ENCODE results near the gene STXBP4. TPM values are rescaled to one million over a fixed set of nuclear protein-coding genes. Genes with fewer than 3 reads are reported as not detected.

STXBP4 gene
- polyA plus RNA-seq, 3 donors: 0.61 to 8.5 (median 1.5) TPM

DNA sequence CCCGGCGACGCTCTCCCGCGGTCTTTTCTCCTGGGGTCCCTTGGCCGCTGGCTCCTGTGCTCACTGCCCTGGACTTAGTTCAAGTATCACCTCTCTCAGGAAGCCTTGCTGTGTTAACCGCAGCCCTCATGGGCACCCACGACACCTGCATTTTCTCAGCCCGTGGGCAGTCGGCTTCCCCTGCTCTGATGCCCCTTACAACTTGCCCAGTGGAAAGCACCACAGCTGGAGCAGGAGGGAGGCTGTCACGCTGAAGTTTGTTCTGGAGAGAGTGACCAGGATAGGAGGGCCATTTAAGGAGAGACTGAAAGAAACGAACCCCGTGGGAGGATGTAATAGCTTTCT is 395 bp downstream of the STXBP4 start:
- no peak overlapping the region for H3K27ac ChIP-seq (ENCODE audit: low read depth, low read length)
- 0 to 2% (median 1%) methylated on average over 13 of the region's 13 CpGs for WGBS, 3 donors

DNA sequence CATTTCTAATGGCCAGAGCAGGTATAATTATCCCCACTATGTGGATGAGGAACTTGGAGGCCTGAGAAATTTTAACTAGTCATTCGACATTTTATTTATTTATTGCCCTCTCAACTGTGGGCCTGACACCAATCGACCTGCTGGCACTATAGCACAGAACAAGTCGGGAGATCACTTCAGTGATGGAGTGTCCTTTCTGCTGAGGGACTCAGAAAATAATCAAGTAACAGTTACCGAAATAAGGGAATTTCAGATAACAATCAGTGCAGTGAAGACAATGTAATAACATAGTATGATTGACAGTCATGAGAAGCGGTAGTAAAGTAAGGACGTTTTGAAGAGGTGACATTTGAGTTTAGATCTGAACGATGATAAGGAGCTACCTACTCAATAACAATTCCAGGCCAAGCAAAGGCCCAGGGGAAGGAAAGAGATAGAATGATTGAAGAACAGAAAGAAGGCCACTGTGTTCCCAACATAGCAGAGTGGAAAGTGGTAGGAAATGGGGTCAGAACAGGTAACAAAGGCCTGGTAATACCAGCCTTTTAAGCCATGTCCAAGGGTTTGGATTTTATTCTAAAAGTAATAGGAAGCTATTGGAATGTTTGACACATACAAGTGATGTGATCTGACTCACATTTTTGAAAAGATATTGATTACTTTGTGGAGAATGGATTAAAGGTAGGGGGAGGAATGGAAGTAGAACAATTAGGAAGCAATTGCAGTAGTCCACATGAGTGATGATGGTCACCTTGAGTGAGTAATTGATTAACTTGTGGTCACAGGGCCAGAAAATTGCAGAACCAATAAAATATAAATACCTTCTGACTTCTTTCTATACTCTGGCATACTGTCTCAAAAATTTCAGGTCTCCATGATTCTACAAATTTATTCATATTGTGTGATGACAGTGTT is 1.4 kb downstream of the STXBP4 start:
- 27 to 51% (median 48%) methylated on average over 7 of the region's 7 CpGs for WGBS, 3 donors
- H3K27ac ChIP-seq (ENCODE audit: low read depth, low read length): no peak overlapping the region

DNA sequence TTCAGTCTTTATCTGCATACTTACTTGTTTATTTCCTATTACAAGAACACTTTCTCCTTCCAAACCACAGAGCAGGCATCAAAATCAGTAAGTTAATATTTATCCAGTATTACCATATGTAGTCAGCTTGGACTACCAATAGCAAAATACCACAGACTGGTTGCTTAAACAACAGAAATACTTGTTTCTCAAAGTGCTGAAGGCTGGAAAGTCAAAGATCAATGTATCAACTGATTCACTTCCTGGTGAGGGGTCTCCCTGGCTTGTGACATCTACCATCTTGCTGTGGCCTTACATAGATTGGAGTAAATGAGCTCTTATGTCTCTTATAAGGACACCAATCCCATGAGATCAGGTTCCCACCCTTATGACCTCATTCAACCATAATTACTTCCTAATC is 2.6 kb downstream of the STXBP4 start:
- H3K27ac ChIP-seq (ENCODE audit: low read depth, low read length): no peak overlapping the region

DNA sequence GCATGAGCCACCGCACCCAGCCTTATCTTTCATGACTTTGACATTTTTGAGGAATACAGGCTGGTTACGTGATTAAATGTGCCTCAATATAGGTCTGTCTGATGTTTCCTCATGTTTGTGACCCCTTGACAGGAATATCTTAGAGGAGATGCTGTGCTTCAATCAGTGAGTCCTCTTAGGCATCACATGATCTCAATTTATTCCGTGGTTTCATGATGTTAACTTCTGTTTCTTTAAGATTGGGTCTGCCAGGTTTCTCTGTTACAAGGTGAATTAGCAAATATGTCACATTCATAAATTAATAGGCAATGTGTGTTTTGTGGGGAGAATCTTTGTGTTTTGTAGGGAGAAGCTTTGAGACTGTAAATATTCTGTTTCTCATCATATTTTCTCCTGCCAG is 3.3 kb downstream of the STXBP4 start:
- WGBS, 3 donors: 82 to 92% (median 92%) methylated on average over 3 of the region's 3 CpGs
- no peak overlapping the region for H3K27ac ChIP-seq (ENCODE audit: low read depth, low read length)

DNA sequence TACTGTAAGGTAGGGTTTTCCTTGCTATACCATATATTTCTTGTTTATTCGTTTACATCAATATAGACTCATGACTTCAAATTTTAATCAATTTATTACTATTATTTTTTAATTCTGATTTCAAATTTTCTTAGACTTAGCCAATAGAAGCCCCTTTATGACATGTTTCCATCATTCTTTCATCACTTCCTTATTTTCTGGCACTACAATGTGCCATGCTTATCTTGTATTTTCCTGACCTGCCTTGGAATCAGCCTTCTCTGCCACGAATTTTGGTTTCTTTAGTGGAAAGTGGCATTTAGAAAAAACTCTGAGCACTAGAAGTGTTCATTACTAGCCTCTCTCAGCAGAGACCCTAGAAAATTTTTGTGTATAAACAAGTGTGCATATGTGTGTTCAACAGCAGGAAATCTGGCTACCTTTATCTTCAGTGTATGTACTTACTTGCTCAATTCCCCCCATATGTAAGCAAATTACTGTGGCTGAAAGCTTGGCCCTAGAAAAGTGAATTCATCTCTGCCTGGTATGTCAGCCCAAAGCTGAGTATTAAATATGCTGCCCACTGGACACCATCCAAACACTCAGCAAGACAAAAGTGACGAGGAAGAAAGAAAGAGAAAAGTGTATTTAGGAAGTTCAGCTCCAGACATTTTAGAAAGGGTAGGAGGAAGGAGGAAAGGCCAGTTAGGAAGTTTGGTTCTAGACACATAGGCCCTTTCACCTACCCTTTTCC is 4.0 kb downstream of the STXBP4 start:
- 76 to 78% (median 76%) methylated on average over 3 of the region's 3 CpGs for WGBS, 3 donors
- H3K27ac ChIP-seq (ENCODE audit: low read depth, low read length): no peak overlapping the region

DNA sequence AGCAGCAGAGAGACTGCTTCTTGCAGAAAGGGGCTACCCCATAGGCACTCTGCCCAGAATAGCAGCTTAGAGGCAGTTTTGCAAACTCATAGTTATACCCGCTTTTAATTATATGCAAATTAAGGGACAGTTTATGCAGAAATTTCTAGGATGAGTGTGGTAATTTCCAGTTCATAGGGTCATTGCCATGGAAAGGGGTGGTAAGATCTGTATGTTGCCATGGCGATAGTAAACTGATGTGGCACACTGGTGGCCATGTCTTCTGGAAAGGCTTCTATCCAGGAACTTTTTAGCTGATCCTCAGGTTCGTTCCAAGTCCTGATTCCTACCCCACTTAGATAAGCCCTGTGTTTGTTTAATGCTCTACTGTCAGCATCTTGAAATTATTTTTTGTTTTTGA is 6.2 kb downstream of the STXBP4 start:
- 84 to 97% (median 90%) methylated on average over 3 of the region's 3 CpGs for WGBS, 3 donors
- no peak overlapping the region for H3K27ac ChIP-seq (ENCODE audit: low read depth, low read length)

DNA sequence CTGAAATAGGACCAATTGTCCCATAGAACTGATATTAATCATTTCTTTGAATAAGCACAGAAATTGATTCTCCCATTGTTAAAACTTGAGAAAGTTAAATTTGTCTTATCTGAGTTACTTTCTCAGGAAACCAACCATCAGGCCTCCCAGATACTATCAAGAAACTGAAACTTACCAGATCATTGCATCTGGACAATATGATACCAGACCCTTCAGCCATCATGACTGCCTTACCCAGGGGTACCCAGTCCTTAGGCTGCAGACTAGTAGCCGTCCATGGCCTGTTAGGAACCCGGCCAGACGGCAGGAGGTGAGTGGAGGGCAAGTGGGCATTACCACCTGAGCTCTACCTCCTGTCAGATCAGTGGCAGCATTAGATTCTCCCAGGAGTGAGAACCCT is 7.8 kb downstream of the STXBP4 start:
- 85 to 90% (median 89%) methylated on average over 3 of the region's 3 CpGs for WGBS, 3 donors
- H3K27ac ChIP-seq (ENCODE audit: low read depth, low read length): no peak overlapping the region

DNA sequence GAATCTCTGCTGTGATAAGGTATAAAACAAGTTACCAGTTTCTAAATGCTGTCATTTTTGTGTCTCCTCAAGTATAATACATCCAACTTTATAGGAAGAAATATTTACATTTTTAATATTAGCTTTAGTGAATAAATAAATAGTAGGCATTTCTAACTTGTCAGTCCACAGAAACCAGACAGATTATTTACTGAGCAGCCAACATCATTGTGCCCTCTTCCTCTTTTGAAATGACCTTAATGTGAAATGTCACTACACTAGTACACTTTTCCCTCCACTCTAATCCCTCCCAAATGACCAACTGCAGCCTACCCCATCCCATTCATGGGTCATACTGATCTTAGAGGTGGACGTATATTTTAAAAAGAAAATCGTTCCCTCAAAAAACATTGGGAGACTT is 9.2 kb downstream of the STXBP4 start:
- 84 to 94% (median 93%) methylated on average over 2 of the region's 2 CpGs for WGBS, 3 donors
- H3K27ac ChIP-seq (ENCODE audit: low read depth, low read length): no peak overlapping the region

DNA sequence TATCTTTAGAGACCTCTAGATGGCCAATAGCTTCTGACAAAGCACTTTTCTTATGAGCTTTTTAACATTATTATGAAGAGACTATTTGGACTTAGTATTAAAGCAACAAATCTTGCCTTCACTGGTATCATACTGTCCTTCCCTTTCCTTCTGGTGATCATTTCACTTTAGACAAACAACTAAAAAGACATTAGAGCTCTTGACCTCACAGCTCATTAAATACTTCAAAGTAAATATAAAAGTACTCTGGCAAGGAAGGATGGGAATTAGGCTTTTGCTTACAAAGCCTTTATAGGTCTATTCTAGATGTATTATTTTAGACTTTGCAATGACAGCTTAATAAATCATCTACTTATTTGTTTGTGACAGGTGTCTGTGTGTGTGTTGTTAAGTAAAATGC is 11.1 kb downstream of the STXBP4 start:
- H3K27ac ChIP-seq (ENCODE audit: low read depth, low read length): no peak overlapping the region

DNA sequence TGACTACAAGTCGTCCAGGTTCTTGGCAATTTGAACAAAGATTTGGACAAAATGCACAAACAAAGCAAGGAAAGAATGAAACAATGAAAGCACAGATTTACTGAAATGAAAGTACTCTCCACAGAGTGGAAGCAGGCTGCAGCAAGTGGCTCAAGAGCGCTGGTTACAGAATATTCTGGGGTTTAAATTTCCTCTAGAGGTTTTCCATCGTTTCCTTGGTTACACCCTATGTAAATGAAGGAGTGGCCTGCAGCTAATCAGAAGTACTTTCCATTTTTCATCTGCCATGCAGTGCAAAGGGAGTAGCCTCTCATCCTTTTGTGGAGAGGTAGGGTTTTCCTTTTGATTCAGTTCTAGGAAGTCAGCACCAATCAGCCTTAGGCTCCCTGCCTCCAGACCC is 11.8 kb downstream of the STXBP4 start:
- WGBS, 3 donors: 57 to 94% (median 65%) methylated on average over 3 of the region's 3 CpGs

DNA sequence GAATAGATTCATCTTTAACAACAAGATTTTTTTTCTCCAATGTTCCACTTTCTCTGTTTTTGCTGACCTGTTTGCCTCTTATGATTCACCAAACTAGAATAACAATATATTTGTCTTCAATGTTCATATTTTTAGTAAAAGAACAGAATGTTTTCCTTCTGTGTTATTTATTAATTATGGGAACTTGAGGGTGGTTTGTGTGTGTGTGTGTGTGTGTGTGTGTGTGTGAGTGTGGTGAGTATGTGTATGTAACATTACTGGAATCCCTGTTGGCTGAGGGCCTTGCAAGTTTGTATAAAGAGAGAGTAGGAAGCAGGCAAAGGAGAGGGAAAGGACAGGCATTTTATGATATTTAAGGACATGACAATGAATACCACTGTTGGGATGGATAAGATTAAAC is 13.8 kb downstream of the STXBP4 start:
- H3K27ac ChIP-seq (ENCODE audit: low read depth, low read length): no peak overlapping the region

More for the DNA sequence above, 11.8 kb downstream of the STXBP4 start:
- H3K27ac ChIP-seq (ENCODE audit: low read depth, low read length): no peak overlapping the region

DNA sequence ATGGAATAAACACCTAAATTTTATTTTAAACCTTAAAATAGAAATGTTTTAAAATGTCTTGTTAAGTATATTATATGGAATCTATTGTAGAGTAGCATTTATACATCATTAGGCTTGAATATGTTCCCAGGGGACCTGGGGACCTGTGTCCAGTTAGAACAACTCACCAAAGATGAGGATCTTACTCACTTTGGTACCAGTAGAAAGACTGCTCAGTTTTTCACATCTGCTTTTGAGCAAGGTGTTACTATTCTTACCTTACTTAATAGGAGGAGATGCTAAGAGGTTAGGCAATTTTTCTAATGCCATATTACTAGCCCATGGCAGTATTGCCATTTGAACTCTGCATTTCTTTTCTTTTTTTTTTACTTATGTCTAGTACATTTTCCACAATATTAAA is 14.7 kb downstream of the STXBP4 start:
- H3K27ac ChIP-seq (ENCODE audit: low read depth, low read length): no peak overlapping the region

DNA sequence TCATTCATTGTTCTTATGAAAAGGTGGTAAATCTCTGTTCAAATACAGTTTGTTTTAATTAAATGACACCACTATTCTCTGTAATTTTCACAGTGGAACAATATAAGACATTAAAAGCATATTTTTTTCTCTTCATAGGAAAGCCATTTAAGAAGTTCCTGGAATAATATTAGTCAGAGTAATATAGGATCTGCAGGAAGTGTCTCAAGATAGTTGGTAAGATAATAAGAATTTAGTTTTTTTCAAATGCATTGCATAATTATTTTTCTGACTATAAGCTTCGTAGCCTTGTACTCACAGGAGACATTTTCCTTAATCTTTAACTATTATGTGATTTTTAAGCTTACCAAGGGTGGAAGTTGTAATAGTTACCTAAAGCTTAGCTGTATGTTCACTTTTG is 16.9 kb downstream of the STXBP4 start:
- H3K27ac ChIP-seq (ENCODE audit: low read depth, low read length): no peak overlapping the region
- WGBS, 3 donors: 59 to 92% (median 68%) methylated on average over 1 of the region's 1 CpG

DNA sequence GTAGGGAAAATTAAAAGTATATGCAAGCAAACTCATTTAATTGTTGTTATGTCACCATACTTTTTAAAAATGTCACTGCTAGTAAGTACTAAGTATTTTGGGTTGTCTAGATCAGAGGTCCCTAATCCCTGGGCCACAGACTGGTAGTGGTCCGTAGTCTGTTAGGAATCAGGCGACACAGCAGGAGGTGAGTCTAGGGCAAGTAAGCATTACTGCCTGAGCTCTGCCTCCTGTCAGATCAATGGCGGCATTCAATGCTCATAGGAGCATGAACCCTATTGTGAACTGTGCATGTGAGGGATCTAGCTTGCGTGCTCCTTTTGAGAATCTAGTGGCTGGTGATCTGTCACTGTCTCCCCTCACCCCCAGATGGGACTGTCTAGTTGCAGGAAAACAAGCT is 21.6 kb downstream of the STXBP4 start:
- H3K27ac ChIP-seq (ENCODE audit: low read depth, low read length): no peak overlapping the region
- 95 to 98% (median 97%) methylated on average over 4 of the region's 4 CpGs for WGBS, 3 donors

DNA sequence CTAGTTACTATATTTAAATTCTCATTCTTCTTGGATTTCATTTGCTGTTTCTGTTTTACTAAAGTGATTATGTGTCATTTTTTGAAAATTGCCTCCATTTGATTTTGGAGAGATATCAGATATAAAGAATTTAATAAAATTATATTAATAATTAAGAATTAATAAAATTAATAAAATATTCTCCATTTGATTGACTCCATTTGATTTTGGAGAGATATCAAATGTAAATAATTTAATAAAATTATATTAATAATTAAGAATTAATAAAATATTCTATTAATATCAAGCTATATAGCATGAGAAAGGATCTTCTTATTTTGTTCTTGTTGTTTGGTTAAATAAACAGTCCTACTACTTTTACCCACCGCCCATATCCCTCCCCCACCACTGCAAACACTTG is 23.0 kb downstream of the STXBP4 start:
- 84 to 93% (median 90%) methylated on average over 1 of the region's 1 CpG for WGBS, 3 donors
- no peak overlapping the region for H3K27ac ChIP-seq (ENCODE audit: low read depth, low read length)

DNA sequence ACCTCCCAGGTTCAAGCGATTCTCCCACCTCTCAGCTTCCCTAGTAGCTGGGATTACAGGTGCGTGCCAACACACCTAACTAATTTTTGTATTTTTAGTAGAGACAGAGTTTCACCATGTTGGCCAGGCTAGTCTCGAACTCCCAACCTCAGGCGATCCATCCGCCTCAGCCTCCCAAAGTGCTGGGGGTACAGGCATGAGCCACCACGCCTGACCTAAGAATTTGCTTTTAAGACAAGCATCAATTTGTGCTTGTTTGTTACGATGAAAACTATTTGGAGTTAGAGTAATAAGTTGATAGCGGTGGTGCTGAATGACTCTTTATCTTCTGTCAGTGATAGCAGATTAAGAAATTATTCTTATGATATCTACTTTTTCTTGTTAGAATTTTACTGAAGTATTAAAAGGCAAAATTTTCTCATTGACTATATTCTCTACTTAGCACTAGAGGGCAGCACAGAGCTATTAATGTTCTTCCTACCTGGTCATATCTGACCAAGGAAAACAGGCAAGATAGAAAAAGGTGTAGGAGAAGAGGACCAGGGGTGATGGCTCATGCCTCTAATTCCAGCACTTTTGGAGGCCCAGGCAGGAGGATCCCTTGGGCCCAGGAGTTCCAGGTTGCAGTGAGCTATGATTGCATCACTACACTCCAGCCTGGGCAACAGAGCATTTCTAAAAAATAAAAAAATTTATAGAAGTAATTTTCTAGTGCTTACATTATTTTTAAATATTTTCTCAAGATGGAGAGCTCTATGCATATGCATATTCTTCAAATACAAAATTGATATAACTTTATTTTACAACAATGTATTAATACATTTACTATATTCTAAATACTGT is 24.5 kb downstream of the STXBP4 start:
- WGBS, 3 donors: 77 to 87% (median 85%) methylated on average over 8 of the region's 8 CpGs
- H3K27ac ChIP-seq (ENCODE audit: low read depth, low read length): no peak overlapping the region

DNA sequence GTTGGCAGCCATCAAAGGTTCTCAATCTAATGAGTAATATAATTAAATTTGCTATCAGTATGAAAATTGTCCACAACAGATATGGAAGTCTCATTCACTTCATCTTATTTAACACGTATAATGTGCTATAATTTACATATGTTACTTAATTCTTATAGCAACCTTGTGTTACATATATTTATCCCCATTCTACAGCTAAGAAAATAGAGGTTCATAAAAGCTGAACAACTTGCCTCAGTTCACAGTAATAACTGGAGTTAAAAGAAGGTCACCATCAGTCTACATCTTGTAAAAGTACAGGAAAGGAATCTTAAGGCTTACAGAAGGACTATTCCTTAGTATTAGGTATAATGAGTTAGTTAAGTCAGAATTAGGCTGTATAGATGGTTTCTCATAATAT is 27.9 kb downstream of the STXBP4 start:
- no peak overlapping the region for H3K27ac ChIP-seq (ENCODE audit: low read depth, low read length)
- 88 to 97% (median 90%) methylated on average over 1 of the region's 1 CpG for WGBS, 3 donors

DNA sequence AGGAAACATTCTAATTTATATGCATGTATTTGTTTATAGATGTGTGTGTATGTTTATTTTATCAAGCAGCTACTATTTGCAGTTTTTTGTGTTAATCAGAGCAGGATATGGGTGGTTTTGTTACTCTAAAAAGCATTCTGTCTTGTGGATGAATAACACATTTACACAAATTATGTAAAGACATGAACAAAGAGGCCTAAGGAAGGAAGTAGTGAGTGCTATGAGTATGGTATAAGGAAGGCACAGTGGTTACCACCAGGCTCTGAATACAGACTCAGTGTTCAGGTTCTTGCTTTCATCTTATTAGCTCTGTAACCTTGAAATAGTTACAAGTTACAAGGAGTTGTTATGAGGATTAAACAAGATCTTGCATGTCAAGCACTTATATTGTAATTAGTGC is 33.9 kb downstream of the STXBP4 start:
- H3K27ac ChIP-seq (ENCODE audit: low read depth, low read length): no peak overlapping the region

DNA sequence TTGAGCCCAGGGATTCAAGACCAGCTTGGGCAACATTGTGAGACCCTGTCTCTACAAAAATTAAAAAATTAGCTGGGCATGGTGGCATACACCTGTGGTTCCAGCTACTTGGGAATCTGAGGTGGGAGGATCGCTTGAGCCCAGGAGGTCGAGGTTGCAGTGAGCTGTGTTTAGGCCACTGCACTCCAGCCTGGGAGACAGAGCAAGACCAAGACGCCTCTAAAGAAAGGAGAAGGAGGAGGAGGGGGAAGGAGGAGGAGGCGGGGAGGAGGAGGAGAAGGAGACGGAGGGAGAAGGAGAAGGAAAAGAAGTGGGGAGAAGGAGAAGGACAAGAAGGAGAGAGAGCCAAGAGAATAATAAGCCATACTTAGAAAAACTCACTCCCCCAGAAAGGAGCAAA is 35.9 kb downstream of the STXBP4 start:
- WGBS, 3 donors: 81 to 86% (median 83%) methylated on average over 5 of the region's 5 CpGs
- no peak overlapping the region for H3K27ac ChIP-seq (ENCODE audit: low read depth, low read length)

All from adipose tissue (tissue), 3 donors.